GM23248 (cell line): ENCODE data around the gene POLR3H. TPM values are rescaled to one million over a fixed set of nuclear protein-coding genes. Genes with fewer than 3 reads are reported as not detected.

ENCODE experiments used
- DNase-seq: peaks from one replicate; pipeline ENCODE4 v3.0.0-alpha.2; 2015
- H2AFZ ChIP-seq: fragments of 200-600 bp; sonication (generic); 2 replicates; pipeline ENCODE4 v1.6.1; 2016; ENCODE audit warnings: antibody characterized with exemption
- H3F3A ChIP-seq: fragments of 200-600 bp; sonication (generic); 2 replicates; pipeline ENCODE4 v1.6.1; 2016; ENCODE audit warnings: mild to moderate bottlenecking, antibody characterized with exemption, mixed run types; ENCODE audit not compliant: insufficient read depth
- H3K27ac ChIP-seq: fragments of 200-600 bp; sonication (generic); 2 replicates; pipeline ENCODE4 v1.5.1; 2016; ENCODE audit warnings: mild to moderate bottlenecking
- H3K27me3 ChIP-seq: fragments of 200-600 bp; sonication (generic); replicated peaks from 2 replicates; pipeline ENCODE4 v1.6.1; 2016; ENCODE audit warnings: mild to moderate bottlenecking; ENCODE audit not compliant: insufficient read depth
- H3K36me3 ChIP-seq: fragments of 200-600 bp; sonication (generic); 2 replicates; pipeline ENCODE4 v1.6.1; 2016; ENCODE audit warnings: low read depth, mild to moderate bottlenecking
- H3K4me1 ChIP-seq: fragments of 200-600 bp; sonication (generic); 2 replicates; pipeline ENCODE4 v1.6.1; 2016; ENCODE audit warnings: mild to moderate bottlenecking; ENCODE audit not compliant: insufficient read depth
- H3K4me2 ChIP-seq: fragments of 200-600 bp; sonication (generic); one replicate; pipeline ENCODE4 v1.6.1; 2016; ENCODE audit warnings: mild to moderate bottlenecking; ENCODE audit not compliant: unreplicated experiment
- H3K4me3 ChIP-seq: fragments of 200-600 bp; sonication (generic); 2 replicates; pipeline ENCODE4 v1.5.1; 2016; ENCODE audit warnings: mild to moderate bottlenecking
- H3K79me2 ChIP-seq: fragments of 200-600 bp; sonication (generic); 2 replicates; pipeline ENCODE4 v1.6.1; 2016; ENCODE audit warnings: mild to moderate bottlenecking; ENCODE audit not compliant: insufficient read depth
- H3K9ac ChIP-seq: fragments of 200-600 bp; sonication (generic); 2 replicates; pipeline ENCODE4 v1.6.1; 2016; ENCODE audit warnings: mild to moderate bottlenecking
- H3K9me2 ChIP-seq: fragments of 200-600 bp; sonication (generic); 2 replicates; pipeline ENCODE4 v1.6.1; 2016; ENCODE audit warnings: mixed run types, mild to moderate bottlenecking, moderate library complexity; ENCODE audit not compliant: insufficient read depth
- H3K9me3 ChIP-seq: fragments of 200-600 bp; sonication (generic); one replicate; pipeline ENCODE4 v1.6.1; 2017; ENCODE audit warnings: low read depth
- H4K20me1 ChIP-seq: fragments of 200-600 bp; sonication (generic); 2 replicates; pipeline ENCODE4 v1.6.0; 2016; ENCODE audit not compliant: insufficient read depth
- EZH2 ChIP-seq: fragments of 200-600 bp; sonication (generic); IDR thresholded peaks from 2 replicates; pipeline ENCODE4 v1.6.1; 2018; ENCODE audit warnings: antibody characterized with exemption, mild to moderate bottlenecking; ENCODE audit not compliant: insufficient read depth, poor library complexity, severe bottlenecking
- EZH2phosphoT487 ChIP-seq: fragments of 200-600 bp; sonication (generic); IDR thresholded peaks from 2 replicates; pipeline ENCODE4 v1.6.1; 2018; ENCODE audit warnings: antibody characterized with exemption, moderate library complexity, mild to moderate bottlenecking, low read depth; ENCODE audit not compliant: insufficient read depth
- WGBS, 2 experiments: methylation state at CpG; one replicate each; pipeline ENCODE4 v1.1.6; 2015 to 2017; ENCODE audit warnings: low lambda C conversion rate in 2 of 2, low coverage in 1 of 2; ENCODE audit errors: missing lambda C conversion rate in 2 of 2; 5-methylcytosine and 5-hydroxymethylcytosine counted together
- in situ Hi-C: fragments of 300-500 bp; cut with MboI; formaldehyde crosslinking; loops from 2 replicates; pipeline ENCODE4 v1.15.0; 2020
- polyA plus RNA-seq: library from polyadenylated mRNA; unstranded; fragments of >200 nt; fragmentation: Nextera tagmentation; extraction: Ambion mirVana; gene quantifications from 2 replicates; pipeline ENCODE4 v1.2.1, GENCODE V29; 2016
- total RNA-seq: library from RNA; depleted of rRNA; stranded (reverse); fragments of >200 nt; shearing (Covaris generic); gene quantifications from 2 replicates; pipeline ENCODE4 v1.2.3, GENCODE V29; 2014

The POLR3H gene
- total and polyA plus RNA-seq, 2 experiments from 2014 or later, result 21.2 to 49.6 TPM

DNA sequence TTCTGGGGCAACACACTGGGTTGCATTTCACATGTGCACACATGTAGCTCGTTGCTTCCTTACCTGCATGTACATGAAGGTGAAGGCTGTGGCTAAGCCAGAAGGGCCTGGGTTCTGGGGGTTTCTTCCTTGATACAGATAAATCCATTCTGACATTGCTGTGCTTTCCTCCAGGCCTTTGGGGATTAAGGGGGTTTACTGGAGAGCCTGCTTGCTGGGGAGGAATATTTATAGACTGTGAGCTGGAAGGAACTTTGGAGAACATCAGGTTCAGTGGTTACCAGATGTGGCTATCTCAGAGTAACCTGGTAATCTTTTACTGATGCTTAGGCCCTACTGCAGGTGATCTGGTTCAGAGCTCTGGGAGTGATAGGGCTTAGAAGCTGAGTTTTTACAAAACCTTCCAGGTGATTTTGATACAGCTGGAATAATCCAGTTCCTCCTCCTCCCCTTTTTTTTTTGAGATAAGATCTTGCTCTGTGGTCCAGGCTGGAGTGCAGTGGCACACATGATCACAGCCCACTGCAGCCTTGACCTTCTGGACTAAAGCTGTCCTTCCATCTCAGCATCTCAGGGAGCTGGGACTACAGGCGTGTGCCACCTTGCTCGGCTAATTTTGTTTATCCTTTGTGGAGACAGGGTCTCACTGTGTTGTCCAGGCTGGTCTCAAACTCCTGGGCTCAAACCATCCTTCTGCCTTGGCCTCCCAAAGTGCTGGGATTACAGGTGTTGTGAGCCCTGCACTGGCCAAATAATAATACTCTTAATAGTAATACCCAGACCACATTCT lies 55.5 kb downstream of the POLR3H start:
- H3K4me1 ChIP-seq, result no peaks in the 10 kb centered on the region
- H3K79me2 ChIP-seq, result peaks cover 100% of the 10 kb centered on the region
- no peak for DNase-seq
- H3K4me3 ChIP-seq, result no peak overlapping the region
- H2AFZ ChIP-seq, result no peak overlapping the region
- TF ChIP-seq EZH2 (no peak), EZH2phosphoT487 (no peak)
- H3K9ac ChIP-seq, result no peak overlapping the region
- no peaks in the 10 kb centered on the region for H3K9me2 ChIP-seq
- H3K36me3 ChIP-seq, result no peaks in the 10 kb centered on the region
- no peaks in the 10 kb centered on the region for H3K27me3 ChIP-seq
- H3K27ac ChIP-seq, result no peak overlapping the region
- H3K4me2 ChIP-seq, result no peak overlapping the region
- in situ Hi-C loops, result no loop called here
- 64 to 70% methylated on average over 3 of the region's 3 CpGs for WGBS, 2 experiments
- no peaks in the 10 kb centered on the region for H3F3A ChIP-seq
- H3K9me3 ChIP-seq, result no peaks in the 10 kb centered on the region
- H4K20me1 ChIP-seq, result 0 out of 2 replicates have a peak, but pooled peaks cover 2% of the 10 kb centered on the region

DNA sequence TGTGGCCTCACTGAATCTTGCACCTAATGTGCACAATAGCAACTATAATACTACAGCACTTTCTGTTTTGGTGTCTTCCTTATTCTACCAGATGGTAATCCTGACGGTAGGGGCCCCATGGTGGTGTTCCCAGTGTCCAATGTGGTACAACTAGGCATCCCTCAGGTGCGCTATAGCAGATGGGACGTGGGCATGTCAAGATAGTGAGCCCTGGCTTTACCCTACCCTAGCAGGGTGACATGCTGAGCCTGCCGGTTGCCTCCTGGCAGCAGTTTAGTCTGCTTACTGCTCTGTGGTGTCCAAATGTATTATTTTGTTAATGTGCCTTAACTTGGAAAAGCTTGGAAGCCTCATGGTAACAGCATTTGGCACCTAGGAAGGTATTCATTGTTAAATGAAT lies 56.2 kb downstream of the POLR3H start:
- Histone ChIP-seq H3K36me3 (no peaks in the 10 kb centered on the region), H3K27ac (no peak overlapping the region), H3K79me2 (peaks cover 100% of the 10 kb centered on the region), H3K9me2 (no peaks in the 10 kb centered on the region), H3K9ac (no peak overlapping the region), H3K4me2 (no peak overlapping the region), H4K20me1 (0 out of 2 replicates have a peak, but pooled peaks cover 2% of the 10 kb centered on the region), H3F3A (no peaks in the 10 kb centered on the region), H2AFZ (no peak overlapping the region), H3K27me3 (no peaks in the 10 kb centered on the region), H3K4me1 (peaks cover 3% of the 10 kb centered on the region; the same call in 1 of the 2 replicates), H3K4me3 (no peak overlapping the region), H3K9me3 (no peaks in the 10 kb centered on the region)
- WGBS, 2 experiments, result 70 to 80% methylated on average over 4 of the region's 4 CpGs
- TF ChIP-seq EZH2, result no peak
- no peak for TF ChIP-seq EZH2phosphoT487
- no peak for DNase-seq
- in situ Hi-C loops, result no loop called here

DNA sequence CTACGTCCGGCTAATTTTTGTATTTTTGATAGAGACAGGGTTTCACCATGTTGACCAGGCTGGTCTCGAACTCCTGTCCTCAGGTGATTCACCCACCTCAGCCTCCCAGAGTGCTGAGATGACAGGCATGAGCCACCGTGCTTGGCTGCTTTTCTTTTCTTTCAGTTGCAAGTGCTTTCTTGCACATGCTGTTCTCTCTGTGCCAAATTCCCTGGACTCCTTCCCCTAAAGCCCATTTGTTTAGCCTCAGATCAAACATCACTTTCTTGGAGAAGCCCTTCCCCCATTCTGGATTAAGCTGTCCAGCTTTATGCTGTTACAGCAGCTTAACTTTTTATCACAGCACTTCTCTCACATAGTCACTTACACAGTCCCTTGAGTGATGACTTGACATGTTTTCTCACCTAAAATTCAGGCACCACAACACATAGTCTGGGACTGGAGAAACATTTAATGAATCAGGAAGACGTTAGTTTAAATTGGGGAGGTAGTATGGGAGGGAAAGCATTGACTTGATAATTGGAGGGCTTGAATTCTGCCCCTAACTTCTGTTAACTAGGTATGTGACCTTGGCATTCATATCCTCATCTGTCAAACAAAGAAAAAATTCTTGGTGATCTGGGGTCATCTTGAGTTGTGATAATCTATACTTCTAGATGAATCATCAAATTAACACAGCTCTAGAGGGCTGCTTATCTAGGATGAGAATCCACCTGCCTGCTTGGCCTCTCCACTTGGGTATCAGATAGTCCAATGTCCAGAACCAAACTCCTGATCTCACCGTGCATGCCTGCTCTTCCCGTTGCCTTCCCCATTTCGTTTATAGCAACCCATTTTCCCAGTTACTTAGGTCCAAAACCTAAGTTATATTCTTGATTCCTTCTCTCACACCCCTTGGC lies 57.0 kb downstream of the POLR3H start:
- no peak overlapping the region for H3K4me3 ChIP-seq
- no peaks in the 10 kb centered on the region for H3K36me3 ChIP-seq
- TF ChIP-seq EZH2phosphoT487, result no peak
- no peak for TF ChIP-seq EZH2
- H3K4me1 ChIP-seq, result peaks cover 11% of the 10 kb centered on the region
- 0 out of 2 replicates have a peak, but pooled peaks cover 2% of the 10 kb centered on the region for H4K20me1 ChIP-seq
- in situ Hi-C loops, result no loop called here
- 89% methylated on average over 8 of the region's 8 CpGs for WGBS, 2 experiments
- H3F3A ChIP-seq, result peaks cover 8% of the 10 kb centered on the region; the same call in 1 of the 2 replicates
- no peak overlapping the region for H3K4me2 ChIP-seq
- H3K9me3 ChIP-seq, result no peaks in the 10 kb centered on the region
- DNase-seq, result no peak
- H3K9me2 ChIP-seq, result no peaks in the 10 kb centered on the region
- H3K27ac ChIP-seq, result no peak overlapping the region
- H3K27me3 ChIP-seq, result no peaks in the 10 kb centered on the region
- H3K79me2 ChIP-seq, result peaks cover 99% of the 10 kb centered on the region
- no peak overlapping the region for H2AFZ ChIP-seq
- H3K9ac ChIP-seq, result no peak overlapping the region

DNA sequence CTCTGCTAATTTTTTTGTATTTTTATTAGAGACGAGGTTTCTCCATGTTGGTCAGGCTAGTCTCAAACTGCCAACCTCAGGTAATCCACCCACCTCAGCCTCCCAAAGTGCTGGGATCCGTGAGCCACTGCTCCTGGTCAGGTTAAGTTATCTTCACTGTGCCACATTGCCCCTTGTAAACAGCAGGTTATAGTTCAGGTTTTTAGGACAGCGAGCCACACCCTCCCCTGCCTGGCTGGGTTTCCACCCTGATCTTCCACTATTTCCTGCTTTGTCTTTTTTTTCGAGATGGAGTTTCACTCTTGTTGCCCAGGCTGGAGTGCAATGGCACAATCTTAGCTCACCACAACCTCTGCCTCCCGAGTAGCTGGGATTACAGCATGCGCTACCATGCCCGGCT lies 59.2 kb downstream of the POLR3H start:
- H3K27me3 ChIP-seq, result no peaks in the 10 kb centered on the region
- H3K9me2 ChIP-seq, result no peaks in the 10 kb centered on the region
- H2AFZ ChIP-seq, result no peak overlapping the region
- in situ Hi-C loops, result no loop called here
- no peaks in the 10 kb centered on the region for H3K9me3 ChIP-seq
- TF ChIP-seq EZH2phosphoT487 (no peak), EZH2 (no peak)
- H3K36me3 ChIP-seq, result no peaks in the 10 kb centered on the region
- peaks cover 8% of the 10 kb centered on the region; the same call in 1 of the 2 replicates for H4K20me1 ChIP-seq
- no peak overlapping the region for H3K4me3 ChIP-seq
- no peak overlapping the region for H3K27ac ChIP-seq
- peaks cover 19% of the 10 kb centered on the region; the same call in 1 of the 2 replicates for H3F3A ChIP-seq
- no peak for DNase-seq
- no peak overlapping the region for H3K9ac ChIP-seq
- H3K4me1 ChIP-seq, result peaks cover 30% of the 10 kb centered on the region
- peaks cover 99% of the 10 kb centered on the region for H3K79me2 ChIP-seq
- WGBS, 2 experiments, result 80 to 90% methylated on average over 7 of the region's 7 CpGs
- H3K4me2 ChIP-seq, result no peak overlapping the region
